Measurements from ENCODE around the gene CLDN18. TPM values are rescaled to one million over a fixed set of nuclear protein-coding genes. Genes with fewer than 3 reads are reported as not detected.

The CLDN18 gene
- total and polyA plus RNA-seq, 10 of the 15 experiments (the other 5 are each of a cell fraction or from before 2014, with no cell fraction given) = 0.05 to 0.28 (median 0.18) TPM; not detected in 1

DNA sequence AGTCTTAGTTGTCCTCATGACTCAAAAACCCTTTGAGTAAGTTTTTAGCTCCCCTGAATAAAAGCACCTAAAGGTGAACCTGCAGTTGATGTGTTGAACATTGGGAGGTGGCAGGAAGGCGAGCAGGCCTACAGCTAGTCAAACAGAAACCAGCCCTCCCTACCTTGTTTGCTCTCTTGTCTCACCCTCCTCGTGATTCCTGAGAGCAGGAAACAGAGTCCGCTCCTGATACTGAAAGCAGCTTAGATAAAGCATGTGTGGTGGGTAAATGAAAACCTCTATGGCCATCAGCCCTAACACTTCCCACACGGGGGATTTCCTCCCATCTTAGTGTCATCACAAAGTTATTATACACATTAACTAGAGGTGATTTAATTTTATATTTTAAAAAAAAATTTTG is 21.8 kb upstream of the CLDN18 start (continued):
- TF ChIP-seq NFIC (IDR thresholded peaks at IDR 0.05; ENCODE audit: low read depth, low read length) = peak; percentile 85
- peak; percentile 40; the same call in 1 of the 2 replicates for TF ChIP-seq JUND (IDR thresholded peaks at IDR 0.05; ENCODE audit: low read depth, low read length)
- TF ChIP-seq, protein P1, sequence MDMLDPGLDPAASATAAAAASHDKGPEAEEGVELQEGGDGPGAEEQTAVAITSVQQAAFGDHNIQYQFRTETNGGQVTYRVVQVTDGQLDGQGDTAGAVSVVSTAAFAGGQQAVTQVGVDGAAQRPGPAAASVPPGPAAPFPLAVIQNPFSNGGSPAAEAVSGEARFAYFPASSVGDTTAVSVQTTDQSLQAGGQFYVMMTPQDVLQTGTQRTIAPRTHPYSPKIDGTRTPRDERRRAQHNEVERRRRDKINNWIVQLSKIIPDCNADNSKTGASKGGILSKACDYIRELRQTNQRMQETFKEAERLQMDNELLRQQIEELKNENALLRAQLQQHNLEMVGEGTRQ (IDR thresholded peaks at IDR 0.05; ENCODE audit: borderline replicate concordance, low read depth, low read length) = peak; percentile 1; the same call in 1 of the 2 replicates
- TF ChIP-seq ESRRA (IDR thresholded peaks at IDR 0.05; ENCODE audit: low read length) = no peak
- TF ChIP-seq, protein P2, sequence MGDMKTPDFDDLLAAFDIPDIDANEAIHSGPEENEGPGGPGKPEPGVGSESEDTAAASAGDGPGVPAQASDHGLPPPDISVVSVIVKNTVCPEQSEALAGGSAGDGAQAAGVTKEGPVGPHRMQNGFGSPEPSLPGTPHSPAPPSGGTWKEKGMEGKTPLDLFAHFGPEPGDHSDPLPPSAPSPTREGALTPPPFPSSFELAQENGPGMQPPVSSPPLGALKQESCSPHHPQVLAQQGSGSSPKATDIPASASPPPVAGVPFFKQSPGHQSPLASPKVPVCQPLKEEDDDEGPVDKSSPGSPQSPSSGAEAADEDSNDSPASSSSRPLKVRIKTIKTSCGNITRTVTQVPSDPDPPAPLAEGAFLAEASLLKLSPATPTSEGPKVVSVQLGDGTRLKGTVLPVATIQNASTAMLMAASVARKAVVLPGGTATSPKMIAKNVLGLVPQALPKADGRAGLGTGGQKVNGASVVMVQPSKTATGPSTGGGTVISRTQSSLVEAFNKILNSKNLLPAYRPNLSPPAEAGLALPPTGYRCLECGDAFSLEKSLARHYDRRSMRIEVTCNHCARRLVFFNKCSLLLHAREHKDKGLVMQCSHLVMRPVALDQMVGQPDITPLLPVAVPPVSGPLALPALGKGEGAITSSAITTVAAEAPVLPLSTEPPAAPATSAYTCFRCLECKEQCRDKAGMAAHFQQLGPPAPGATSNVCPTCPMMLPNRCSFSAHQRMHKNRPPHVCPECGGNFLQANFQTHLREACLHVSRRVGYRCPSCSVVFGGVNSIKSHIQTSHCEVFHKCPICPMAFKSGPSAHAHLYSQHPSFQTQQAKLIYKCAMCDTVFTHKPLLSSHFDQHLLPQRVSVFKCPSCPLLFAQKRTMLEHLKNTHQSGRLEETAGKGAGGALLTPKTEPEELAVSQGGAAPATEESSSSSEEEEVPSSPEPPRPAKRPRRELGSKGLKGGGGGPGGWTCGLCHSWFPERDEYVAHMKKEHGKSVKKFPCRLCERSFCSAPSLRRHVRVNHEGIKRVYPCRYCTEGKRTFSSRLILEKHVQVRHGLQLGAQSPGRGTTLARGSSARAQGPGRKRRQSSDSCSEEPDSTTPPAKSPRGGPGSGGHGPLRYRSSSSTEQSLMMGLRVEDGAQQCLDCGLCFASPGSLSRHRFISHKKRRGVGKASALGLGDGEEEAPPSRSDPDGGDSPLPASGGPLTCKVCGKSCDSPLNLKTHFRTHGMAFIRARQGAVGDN (IDR thresholded peaks at IDR 0.05) = peak; percentile 46
- TF ChIP-seq HDAC2 (IDR thresholded peaks at IDR 0.05) = no peak
- TF ChIP-seq SMC3 (IDR thresholded peaks at IDR 0.05; ENCODE audit: borderline replicate concordance, low read length) = peak; percentile 29; the same call in 1 of the 2 replicates
- TF ChIP-seq TAF1 (IDR thresholded peaks at IDR 0.05; ENCODE audit: borderline replicate concordance, low read depth, low read length) = no peak
- no peak for TF ChIP-seq BRCA1 (IDR thresholded peaks at IDR 0.05; ENCODE audit: low read depth, low read length)
- TF ChIP-seq TCF7 (IDR thresholded peaks at IDR 0.05; ENCODE audit: borderline replicate concordance) = no peak; the same call in 1 of the 2 replicates
- TF ChIP-seq, protein P3, sequence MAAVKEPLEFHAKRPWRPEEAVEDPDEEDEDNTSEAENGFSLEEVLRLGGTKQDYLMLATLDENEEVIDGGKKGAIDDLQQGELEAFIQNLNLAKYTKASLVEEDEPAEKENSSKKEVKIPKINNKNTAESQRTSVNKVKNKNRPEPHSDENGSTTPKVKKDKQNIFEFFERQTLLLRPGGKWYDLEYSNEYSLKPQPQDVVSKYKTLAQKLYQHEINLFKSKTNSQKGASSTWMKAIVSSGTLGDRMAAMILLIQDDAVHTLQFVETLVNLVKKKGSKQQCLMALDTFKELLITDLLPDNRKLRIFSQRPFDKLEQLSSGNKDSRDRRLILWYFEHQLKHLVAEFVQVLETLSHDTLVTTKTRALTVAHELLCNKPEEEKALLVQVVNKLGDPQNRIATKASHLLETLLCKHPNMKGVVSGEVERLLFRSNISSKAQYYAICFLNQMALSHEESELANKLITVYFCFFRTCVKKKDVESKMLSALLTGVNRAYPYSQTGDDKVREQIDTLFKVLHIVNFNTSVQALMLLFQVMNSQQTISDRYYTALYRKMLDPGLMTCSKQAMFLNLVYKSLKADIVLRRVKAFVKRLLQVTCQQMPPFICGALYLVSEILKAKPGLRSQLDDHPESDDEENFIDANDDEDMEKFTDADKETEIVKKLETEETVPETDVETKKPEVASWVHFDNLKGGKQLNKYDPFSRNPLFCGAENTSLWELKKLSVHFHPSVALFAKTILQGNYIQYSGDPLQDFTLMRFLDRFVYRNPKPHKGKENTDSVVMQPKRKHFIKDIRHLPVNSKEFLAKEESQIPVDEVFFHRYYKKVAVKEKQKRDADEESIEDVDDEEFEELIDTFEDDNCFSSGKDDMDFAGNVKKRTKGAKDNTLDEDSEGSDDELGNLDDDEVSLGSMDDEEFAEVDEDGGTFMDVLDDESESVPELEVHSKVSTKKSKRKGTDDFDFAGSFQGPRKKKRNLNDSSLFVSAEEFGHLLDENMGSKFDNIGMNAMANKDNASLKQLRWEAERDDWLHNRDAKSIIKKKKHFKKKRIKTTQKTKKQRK (IDR thresholded peaks at IDR 0.05; ENCODE audit: low read depth, low read length) = no peak
- TF ChIP-seq, protein P4, sequence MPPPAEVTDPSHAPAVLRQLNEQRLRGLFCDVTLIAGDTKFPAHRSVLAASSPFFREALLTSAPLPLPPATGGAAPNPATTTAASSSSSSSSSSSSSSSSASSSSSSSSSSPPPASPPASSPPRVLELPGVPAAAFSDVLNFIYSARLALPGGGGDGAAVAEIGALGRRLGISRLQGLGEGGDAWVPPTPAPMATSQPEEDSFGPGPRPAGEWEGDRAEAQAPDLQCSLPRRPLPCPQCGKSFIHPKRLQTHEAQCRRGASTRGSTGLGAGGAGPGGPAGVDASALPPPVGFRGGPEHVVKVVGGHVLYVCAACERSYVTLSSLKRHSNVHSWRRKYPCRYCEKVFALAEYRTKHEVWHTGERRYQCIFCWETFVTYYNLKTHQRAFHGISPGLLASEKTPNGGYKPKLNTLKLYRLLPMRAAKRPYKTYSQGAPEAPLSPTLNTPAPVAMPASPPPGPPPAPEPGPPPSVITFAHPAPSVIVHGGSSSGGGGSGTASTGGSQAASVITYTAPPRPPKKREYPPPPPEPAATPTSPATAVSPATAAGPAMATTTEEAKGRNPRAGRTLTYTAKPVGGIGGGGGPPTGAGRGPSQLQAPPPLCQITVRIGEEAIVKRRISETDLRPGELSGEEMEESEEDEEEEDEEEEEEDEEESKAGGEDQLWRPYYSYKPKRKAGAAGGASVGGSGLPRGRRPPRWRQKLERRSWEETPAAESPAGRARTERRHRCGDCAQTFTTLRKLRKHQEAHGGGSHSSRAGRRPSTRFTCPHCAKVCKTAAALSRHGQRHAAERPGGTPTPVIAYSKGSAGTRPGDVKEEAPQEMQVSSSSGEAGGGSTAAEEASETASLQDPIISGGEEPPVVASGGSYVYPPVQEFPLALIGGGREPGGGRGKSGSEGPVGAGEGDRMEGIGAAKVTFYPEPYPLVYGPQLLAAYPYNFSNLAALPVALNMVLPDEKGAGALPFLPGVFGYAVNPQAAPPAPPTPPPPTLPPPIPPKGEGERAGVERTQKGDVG (CRISPR knock-in tag; IDR thresholded peaks at IDR 0.05) = no peak
- peak; percentile 33; the same call in 1 of the 2 replicates for TF ChIP-seq RAD51 (IDR thresholded peaks at IDR 0.05)
- TF ChIP-seq, protein P5, sequence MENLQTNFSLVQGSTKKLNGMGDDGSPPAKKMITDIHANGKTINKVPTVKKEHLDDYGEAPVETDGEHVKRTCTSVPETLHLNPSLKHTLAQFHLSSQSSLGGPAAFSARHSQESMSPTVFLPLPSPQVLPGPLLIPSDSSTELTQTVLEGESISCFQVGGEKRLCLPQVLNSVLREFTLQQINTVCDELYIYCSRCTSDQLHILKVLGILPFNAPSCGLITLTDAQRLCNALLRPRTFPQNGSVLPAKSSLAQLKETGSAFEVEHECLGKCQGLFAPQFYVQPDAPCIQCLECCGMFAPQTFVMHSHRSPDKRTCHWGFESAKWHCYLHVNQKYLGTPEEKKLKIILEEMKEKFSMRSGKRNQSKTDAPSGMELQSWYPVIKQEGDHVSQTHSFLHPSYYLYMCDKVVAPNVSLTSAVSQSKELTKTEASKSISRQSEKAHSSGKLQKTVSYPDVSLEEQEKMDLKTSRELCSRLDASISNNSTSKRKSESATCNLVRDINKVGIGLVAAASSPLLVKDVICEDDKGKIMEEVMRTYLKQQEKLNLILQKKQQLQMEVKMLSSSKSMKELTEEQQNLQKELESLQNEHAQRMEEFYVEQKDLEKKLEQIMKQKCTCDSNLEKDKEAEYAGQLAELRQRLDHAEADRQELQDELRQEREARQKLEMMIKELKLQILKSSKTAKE (IDR thresholded peaks at IDR 0.05; ENCODE audit: low read depth, poor library complexity, severe bottlenecking) = peak; percentile 76
- TF ChIP-seq PML (IDR thresholded peaks at IDR 0.05; ENCODE audit: low read length) = no peak
- TF ChIP-seq CHD4 (IDR thresholded peaks at IDR 0.05) = no peak
- no peak for TF ChIP-seq SREBF2 (IDR thresholded peaks at IDR 0.05; ENCODE audit: low read length)
- no peak for TF ChIP-seq POLR2A (IDR thresholded peaks at IDR 0.05; ENCODE audit: low read depth, low read length)

Measured in GM12878 (cell line).